GM21381 (cell line): ENCODE results near the gene DCTN1.

ENCODE experiments used
- ATAC-seq: cut with Tn5 transposase; IDR thresholded peaks from one replicate; pipeline ENCODE4 v1.9.1; 2021; ENCODE audit warnings: mild to moderate bottlenecking, moderate library complexity; ENCODE audit not compliant: unreplicated experiment

Gene DCTN1

DNA sequence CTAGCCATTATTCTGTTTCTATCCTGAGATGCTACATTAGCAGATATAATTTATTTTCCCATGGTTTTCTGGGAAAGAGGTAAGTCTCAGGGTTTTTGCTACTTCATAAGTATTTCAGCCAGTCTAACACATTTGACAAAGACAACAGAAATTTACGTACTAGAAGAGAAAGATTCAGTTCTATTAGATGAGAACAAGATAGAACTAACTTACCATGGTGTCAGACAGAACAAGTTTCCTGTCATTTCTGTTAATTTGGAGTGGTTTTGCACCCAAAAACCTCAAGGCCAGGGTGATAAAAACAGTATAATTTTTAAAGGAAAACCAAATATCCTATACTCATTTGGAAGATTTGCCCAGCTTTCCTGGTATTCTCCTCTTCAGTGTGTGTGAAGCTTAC lies 52.5 kb downstream of the DCTN1 start:
- ATAC-seq = no peak

DNA sequence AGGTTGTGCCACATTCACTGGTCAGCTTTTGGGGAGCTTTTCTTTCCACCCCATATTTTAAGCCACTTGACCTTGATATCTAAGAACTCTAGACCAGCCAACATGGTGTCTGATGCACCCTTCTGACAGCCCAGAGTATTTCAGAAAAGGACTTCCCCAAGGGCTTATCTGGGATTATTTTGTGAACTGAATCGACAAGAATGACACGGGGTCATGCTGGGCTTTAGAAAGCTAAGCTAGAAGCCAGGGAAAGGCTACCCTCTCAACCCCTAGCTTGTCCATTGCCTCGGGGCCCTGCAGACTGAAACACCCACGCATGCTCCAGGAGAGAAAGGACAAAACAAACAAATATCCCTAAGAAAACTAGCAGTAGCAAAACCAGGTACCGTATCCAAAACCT lies 52.9 kb downstream of the DCTN1 start:
- ATAC-seq = no peak

DNA sequence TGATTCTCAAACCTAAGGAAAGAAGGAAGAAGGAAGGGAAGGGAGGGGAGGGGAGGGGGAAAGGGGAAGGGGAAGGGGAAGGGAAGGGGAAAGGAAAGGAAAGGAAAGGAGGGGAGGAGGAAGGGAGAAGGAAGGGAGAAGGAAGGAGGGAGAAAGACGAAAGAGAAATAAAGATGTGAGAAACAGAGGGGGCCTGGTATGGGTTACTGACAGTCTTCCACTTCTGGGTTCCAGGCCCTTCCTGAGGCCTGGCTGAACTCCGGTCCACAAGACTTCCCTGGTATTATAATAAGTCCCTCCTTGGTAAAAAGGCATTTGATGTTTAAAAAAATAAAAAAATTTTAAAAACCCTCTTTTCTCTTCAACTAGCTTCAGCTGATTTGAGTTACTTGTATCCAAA lies 54.3 kb downstream of the DCTN1 start:
- ATAC-seq = no peak

DNA sequence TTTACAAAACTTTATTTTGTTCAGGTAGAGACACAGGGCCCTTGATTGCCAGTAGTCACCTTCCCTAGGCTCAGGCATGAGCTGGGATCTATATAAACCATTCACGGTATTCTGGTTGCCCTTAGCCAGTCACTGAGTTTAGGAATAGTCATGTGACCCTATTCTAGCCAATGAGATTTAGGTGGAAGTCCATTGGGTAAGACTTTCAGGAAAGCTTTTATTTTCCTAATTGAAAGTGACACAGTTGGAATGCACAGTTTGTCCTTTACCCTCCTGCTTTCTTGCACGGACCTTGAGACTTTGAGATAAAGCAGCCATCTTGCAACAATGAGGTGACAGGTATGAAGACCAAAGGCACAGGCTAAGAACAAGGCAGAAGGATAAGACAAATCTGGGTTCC lies 58.4 kb downstream of the DCTN1 start:
- no peak for ATAC-seq

DNA sequence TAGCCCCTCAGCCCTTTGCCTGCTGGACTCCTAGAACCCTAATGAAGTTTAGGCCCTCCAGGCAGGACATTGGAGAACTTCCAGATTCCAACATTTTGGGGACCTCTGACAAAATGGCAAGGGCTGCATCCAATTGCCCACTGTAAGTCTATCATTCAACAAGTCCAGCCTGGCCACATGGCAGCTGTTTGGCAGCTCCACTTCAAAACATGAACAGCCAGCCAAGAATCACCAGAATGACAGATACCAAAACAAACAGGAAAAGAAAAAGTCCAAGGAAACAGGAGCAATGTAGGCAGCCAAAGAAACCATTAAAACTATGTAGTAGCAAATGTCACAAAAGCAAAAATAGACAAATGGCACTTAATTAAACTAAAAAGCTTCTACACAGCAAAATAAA lies 62.4 kb downstream of the DCTN1 start:
- ATAC-seq = no peak

DNA sequence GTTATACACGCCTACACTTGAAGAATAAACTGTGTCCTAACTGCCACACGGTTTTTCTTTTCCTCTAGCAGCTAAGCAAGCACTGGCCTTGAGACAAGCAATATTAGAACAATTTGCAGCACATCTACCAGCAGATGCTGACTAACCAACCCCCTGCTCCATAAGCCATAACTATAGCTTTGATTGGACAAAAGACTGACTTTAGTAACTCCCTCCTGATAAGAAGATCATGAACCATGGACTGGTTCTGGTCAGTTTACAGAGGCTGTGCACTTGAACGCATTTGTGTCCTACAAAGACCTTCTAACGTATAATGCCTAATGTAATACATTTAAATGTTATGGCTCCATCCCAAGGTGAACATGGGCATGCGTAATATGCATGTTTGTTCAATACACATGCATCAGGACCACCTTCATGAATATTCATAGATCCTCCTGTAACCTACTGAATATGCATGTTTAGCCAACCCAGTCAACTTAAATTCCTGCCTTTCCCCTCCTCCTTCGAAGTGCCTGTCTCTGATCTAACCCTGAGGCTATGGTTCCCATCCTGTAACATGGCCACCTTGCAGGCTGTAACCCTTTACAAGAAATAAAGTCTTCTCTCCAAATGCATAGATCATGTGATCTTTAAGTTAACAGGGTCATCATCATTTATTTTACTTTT lies 63.4 kb downstream of the DCTN1 start:
- no peak for ATAC-seq

DNA sequence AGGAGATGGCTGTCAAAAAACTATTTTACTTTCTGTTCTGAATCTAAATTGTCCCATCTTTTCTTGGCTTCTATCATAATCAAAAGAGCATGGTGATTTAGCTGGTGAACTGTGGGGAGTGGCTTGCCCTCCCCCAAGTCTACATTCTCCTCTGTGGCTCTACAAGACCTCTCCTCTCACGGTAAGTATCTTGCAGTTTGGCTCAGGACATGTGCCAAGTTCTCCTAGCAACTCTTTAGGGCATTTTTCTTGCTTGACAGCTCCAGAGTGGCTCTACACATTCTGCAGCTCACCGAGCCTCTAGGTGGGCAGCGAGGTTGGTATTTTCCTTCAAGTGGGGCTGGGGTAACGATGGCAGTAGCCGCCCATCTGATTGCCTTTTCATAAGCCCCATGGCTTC lies 66.0 kb downstream of the DCTN1 start:
- no peak for ATAC-seq

DNA sequence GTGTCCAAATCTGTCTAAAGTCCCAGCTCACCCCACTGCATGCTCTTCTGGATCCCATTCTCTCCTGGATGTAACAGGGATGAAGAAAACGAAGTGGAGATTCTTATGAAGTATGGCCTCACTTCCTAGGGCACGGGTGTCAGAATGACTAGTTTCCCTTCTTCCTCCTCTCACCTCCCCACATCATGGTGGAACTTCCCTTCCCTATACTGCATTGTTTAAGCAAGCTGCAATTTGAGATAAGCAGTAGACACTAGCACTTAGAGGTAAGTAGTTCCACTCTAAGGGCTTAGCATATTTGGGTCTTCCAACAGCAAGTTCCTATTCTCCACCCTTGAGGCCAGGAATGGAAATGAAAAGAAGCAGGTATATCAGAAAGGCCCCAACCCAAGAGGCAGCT lies 66.6 kb downstream of the DCTN1 start:
- ATAC-seq = no peak

DNA sequence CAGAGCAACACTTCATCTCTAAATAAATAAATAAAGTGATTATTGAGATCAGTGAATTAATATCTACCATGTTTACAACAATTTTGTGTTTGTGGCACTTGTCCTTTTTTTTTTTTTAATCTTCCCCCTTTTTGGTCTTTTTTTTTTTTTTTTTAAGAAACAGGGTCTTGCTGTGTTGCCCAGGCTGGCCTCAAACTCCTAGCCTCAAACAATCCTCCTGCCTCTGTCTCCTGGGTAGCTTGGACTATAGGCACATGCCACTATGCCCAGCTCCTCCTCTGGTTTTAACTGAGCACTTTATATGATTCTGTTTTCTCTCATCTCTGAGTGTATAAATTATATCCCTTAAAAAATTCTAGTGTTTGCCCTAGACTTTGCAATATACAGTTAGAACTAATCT lies 67.2 kb downstream of the DCTN1 start:
- no peak for ATAC-seq
